OCI-LY3 (cell line): ENCODE data around the gene OTOG.
"Not testable (repeated sequence)": the region's sequence is repeated elsewhere in the genome, so short reads cannot be mapped to it uniquely, and the experiment has no call there.

ENCODE experiments used
- CTCF ChIP-seq: fragments of 200-600, 300-600 bp; sonication (generic); IDR thresholded peaks from 2 replicates; pipeline ENCODE4 v1.5.1; 2014; ENCODE audit warnings: antibody characterized with exemption, low read length, low read depth
- EZH2phosphoT487 ChIP-seq: fragments of 200-600 bp; shearing (Covaris generic); IDR thresholded peaks from 2 replicates; pipeline ENCODE4 v1.6.1; 2018; ENCODE audit warnings: antibody characterized with exemption, mixed run types, low read depth

GRCh38 chr11:17622711-17623110 lies 75.7 kb downstream of the OTOG start:
- not testable (repeated sequence) for TF ChIP-seq EZH2phosphoT487, CTCF
